Measurements from ENCODE around the gene NUCB2. TPM values are rescaled to one million over a fixed set of nuclear protein-coding genes. Genes with fewer than 3 reads are reported as not detected.

Gene NUCB2
- polyA plus RNA-seq, 2 of the 4 experiments (the other 2 are of a cell fraction) = 36.7 to 92.5 TPM

GRCh38 chr11:17351510-17352176 is 75.1 kb downstream of the NUCB2 start, which contains the start of gene NCR3LG1 (continued):
- TF ChIP-seq EP300 (IDR thresholded peaks at IDR 0.05) (no peak), ESRRA (IDR thresholded peaks at IDR 0.05; ENCODE audit: borderline replicate concordance, low read length) (no peak), FOSB (CRISPR knock-in tag; IDR thresholded peaks at IDR 0.05) (no peak), CHD2 (IDR thresholded peaks at IDR 0.05; ENCODE audit: low read length, partially characterized antibody) (peak; percentile 67), CBX8 (IDR thresholded peaks at IDR 0.05) (no peak), FOSL2 (IDR thresholded peaks at IDR 0.05) (no peak), FOSL2 (CRISPR knock-in tag; IDR thresholded peaks at IDR 0.05) (no peak), FOXS1 (CRISPR knock-in tag; IDR thresholded peaks at IDR 0.05) (no peak), CHD4 (IDR thresholded peaks at IDR 0.05; ENCODE audit: borderline replicate concordance) (no peak), MAZ (IDR thresholded peaks at IDR 0.05; ENCODE audit: borderline replicate concordance, low read depth, low read length) (no peak)

GRCh38 chr11:17352950-17353820 is 76.6 kb downstream of the NUCB2 start:
- H3K4me2 ChIP-seq = peak overlapping the region; percentile 96
- H3K9me3 ChIP-seq = no peaks in the 10 kb centered on the region
- no peaks in the 10 kb centered on the region; the same call in 2 of the 3 replicates for H3K4me1 ChIP-seq
- peak overlapping the region; percentile 69 to 86 for H3K27ac ChIP-seq
- ATAC-seq (peak; percentile 87 to 88), FAIRE-seq (no peak), DNase-seq (ENCODE audit: low read depth in 1 of 2, low spot score in 1 of 2) (peak; percentile 63 to 91)
- 1% methylated on average over 46 of the region's 69 CpGs for WGBS (ENCODE audit: missing lambda C conversion rate)
- TF ChIP-seq, protein P1, sequence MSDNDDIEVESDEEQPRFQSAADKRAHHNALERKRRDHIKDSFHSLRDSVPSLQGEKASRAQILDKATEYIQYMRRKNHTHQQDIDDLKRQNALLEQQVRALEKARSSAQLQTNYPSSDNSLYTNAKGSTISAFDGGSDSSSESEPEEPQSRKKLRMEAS (IDR thresholded peaks at IDR 0.05) = peak; percentile 96
- TF ChIP-seq HOXA7 (CRISPR knock-in tag; IDR thresholded peaks at IDR 0.05) (no peak), E2F6 (IDR thresholded peaks at IDR 0.05; ENCODE audit: borderline replicate concordance, low read depth) (peak; percentile 88), RNF2 (IDR thresholded peaks at IDR 0.05; ENCODE audit: borderline replicate concordance, low read depth) (0 out of 2 replicates have a peak, but pooled peaks have one; percentile 55), HEYL (CRISPR knock-in tag; IDR thresholded peaks at IDR 0.05) (no peak), BHLHE40 (IDR thresholded peaks at IDR 0.05; ENCODE audit: low read depth, low read length) (no peak), PHF8 (IDR thresholded peaks at IDR 0.05; ENCODE audit: borderline replicate concordance, low read depth) (peak; percentile 69; the same call in 1 of the 2 replicates), NR3C1 (IDR thresholded peaks at IDR 0.05) (no peak), HOXB5 (CRISPR knock-in tag; IDR thresholded peaks at IDR 0.05) (peak; percentile 40; the same call in 1 of the 2 replicates), JUNB (IDR thresholded peaks at IDR 0.05) (no peak), ZFP36 (IDR thresholded peaks at IDR 0.05; ENCODE audit: borderline replicate concordance, partially characterized antibody) (no peak), POLR2A (IDR thresholded peaks at IDR 0.05; ENCODE audit: low read length) (peak; percentile 44), MYC (IDR thresholded peaks at IDR 0.05; ENCODE audit: borderline replicate concordance, low read length) (peak; percentile 75; the same call in 1 of the 2 replicates), GATA3 (IDR thresholded peaks at IDR 0.05; ENCODE audit: borderline replicate concordance) (no peak), JUN (IDR thresholded peaks at IDR 0.05) (peak in 1 of 2 experiments; percentile 64; a peak in 3 of 5 replicates), KDM5A (IDR thresholded peaks at IDR 0.05) (no peak)
- CTCF ChIA-PET = interaction anchor here (0.6 to 5.3 kb wide), 19 partner anchors 13 to 195 kb away, joined by 3 to 48 read pairs (median 4); partner anchors contain the start of gene NUCB2
- POLR2A ChIA-PET = interaction anchor here (0.7 to 2.1 kb wide), 6 partner anchors 12 to 275 kb away, joined by 3 to 11 read pairs (median 4); partner anchors contain the start of genes NUCB2 and RPS13
- H3K4me3 ChIP-seq = peak overlapping the region; percentile 51
